Cardiac fibroblast (primary cell): ENCODE measurements around the gene TRIM10.

Experiments used
- DNase-seq, 2 donors: peaks; one replicate each; pipeline versions ENCODE4 v3.0.0 to v3.0.0-alpha.2; 2010; ENCODE audit warnings: low read depth in 2 of 2
- H3K4me3 ChIP-seq, 2 donors: replicated peaks in 1 of 2; 1 replicate in 1 of 2; 2 replicates in 1 of 2; pipeline ENCODE4 v1.5.1; 2011; ENCODE audit warnings: low read depth in 2 of 2, low read length in 2 of 2, mild to moderate bottlenecking in 2 of 2, moderate library complexity in 1 of 2
- TF ChIP-seq, protein P1 (sequence below): IDR thresholded peaks from one replicate; pipeline ENCODE4 v1.5.1; 2011; ENCODE audit warnings: low read depth, mild to moderate bottlenecking, low read length, inconsistent platforms

The TRIM10 gene

DNA sequence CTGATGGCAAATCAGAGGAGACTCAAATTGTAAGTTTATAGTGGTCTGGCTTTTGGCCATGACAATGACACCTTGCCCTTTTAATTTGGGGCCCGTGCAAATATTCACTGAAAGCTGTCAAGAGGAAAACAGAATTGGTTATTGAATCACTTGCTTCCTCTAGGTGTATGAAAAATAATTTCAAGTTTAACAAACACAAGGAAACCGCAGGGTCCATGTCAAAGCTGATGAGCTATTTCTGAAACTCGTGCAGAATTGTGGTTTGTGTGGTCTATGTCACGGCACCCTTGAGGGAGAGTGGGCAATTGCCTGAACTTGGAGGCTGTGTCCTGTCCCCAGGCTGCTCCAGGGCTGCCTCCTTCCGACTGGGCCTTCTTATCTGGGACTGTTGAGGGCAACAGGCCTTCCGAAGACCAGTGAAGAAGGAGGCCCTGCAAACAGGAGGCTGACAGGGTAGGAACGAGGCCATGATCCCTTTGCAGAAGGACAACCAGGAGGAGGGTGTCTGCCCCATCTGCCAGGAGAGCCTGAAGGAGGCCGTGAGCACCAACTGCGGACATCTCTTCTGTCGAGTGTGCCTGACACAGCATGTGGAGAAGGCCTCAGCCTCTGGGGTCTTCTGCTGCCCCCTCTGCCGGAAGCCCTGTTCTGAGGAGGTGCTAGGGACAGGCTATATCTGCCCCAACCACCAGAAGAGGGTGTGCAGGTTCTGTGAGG lies 24.3 kb downstream of the TRIM10 start:
- DNase-seq: no peak
- TF ChIP-seq, protein P1, sequence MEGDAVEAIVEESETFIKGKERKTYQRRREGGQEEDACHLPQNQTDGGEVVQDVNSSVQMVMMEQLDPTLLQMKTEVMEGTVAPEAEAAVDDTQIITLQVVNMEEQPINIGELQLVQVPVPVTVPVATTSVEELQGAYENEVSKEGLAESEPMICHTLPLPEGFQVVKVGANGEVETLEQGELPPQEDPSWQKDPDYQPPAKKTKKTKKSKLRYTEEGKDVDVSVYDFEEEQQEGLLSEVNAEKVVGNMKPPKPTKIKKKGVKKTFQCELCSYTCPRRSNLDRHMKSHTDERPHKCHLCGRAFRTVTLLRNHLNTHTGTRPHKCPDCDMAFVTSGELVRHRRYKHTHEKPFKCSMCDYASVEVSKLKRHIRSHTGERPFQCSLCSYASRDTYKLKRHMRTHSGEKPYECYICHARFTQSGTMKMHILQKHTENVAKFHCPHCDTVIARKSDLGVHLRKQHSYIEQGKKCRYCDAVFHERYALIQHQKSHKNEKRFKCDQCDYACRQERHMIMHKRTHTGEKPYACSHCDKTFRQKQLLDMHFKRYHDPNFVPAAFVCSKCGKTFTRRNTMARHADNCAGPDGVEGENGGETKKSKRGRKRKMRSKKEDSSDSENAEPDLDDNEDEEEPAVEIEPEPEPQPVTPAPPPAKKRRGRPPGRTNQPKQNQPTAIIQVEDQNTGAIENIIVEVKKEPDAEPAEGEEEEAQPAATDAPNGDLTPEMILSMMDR: no peak
- no peak overlapping the region for H3K4me3 ChIP-seq

DNA sequence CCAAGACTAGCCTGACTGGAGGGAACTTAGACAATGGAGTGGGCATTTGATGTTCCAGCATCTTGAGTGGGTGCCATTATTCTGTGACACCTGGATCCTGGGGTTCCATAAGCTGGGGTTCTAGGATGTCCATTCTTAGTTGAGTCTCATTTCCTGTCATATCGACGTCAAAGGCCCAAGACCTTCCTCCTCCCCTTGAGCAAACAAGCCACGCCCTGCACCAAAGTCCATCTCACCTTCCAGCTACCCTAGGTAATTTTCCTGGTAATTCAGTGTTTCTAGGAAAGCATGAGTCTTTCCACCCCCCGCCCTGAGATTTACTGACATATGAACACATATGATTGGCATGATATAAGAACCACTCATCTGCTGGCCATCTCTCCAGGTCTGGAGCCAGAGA lies 25.3 kb downstream of the TRIM10 start, which contains the start of gene TRIM40:
Gene TRIM40, plus strand, starts transcription at position 384 of the 400 bp plus-strand sequence. CDS start 897 bp downstream, outside the sequence.
- H3K4me3 ChIP-seq: no peak within 1 kb of the TSS
- no peak for DNase-seq
- TF ChIP-seq, protein P1: no peak

DNA sequence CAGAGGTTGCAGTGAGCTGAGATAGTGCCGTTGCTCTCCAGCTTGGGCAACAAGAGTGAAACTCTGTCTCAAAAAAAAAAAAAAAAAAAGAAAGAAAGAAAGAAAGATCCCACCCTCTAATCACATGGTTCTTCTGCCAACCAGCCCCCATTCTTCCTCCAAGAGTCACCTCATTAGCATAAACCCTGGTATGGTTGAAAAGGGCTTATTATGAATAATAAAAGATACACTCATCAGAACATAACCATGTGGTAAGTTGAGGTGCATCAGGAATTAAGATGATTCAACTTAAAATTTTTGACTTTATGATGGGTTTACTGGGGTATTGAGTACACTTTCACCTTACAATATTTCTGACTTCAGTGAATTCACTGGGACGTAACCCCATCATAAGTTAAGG lies 25.9 kb downstream of the TRIM10 start:
- no peak overlapping the region for H3K4me3 ChIP-seq
- no peak for DNase-seq
- TF ChIP-seq, protein P1: no peak

DNA sequence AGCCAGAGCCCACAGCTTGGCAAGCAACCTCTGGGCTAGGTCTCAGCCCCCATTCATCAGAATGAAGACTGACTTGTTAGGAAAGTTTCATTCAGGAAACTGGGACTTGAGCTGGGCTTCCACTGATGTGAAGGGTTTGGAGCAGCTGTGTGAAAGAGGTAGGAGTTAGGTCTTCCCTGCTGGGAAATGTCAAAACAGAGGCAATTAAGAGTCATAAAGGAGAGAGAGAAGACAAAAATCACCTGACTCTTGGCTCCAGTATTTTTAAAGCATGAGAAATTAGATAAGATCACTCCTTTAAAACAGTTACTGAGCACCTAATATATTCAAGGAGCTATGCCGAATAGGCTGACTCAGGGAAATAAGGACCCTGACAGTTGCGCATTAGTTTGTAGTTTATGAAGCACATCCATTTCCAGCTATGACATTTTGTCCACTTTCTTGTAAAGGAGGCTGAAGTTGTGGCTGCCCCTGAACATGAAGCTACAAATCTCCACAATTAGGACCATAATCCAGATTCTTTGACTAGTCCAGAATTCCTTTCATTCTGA lies 29.0 kb downstream of the TRIM10 start:
- H3K4me3 ChIP-seq: no peak overlapping the region
- TF ChIP-seq, protein P1: no peak
- no peak for DNase-seq

DNA sequence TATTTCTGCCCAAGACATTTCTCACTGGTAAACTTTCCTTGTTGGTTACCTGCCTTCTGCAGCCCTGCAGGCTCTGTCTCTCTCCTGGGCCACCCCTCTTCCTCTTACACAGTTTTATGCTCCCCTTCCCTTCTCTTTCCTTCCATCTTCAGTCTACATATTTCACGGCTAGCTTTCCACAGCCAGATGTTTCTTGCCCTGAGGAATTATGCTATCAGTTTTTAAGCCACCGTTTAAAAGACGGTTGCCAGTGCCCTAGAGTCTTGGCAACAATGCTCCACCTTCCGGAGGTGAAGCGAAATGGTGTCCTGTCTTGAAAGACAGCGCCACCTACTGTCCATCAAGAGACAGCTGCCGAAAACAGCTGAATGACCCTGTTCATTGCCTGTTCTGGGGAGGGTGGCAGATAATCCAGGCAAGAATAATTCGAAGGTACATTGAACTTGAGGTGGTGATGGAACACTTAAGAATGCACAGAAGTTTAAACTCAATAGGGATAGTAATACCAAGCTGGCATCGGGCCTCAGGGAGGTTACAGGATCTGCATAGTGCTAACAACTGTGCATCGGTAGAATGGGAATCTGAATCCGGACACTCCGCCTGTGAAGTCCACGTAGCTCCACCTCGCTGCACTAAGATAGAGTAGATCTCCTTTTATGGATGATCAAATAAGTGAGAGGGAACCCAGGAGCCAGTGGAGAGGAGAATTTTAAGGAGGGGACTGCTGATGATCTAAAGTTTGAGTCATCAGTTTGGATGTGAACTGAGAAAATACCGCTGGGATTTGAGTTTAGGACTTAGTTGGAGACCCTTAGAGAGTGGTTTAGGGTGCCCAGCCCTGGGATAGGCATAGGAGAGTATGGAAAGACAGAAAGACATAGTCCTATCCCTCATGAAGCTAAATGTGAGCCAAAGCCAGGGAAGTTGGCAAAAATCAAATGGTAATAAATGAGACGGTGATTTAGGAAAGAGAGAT lies 29.8 kb downstream of the TRIM10 start:
- TF ChIP-seq, protein P1: peak; percentile 100
- DNase-seq: peak; percentile 87 to 90
- H3K4me3 ChIP-seq: no peak overlapping the region

- no peak overlapping the region for H3K4me3 ChIP-seq
- TF ChIP-seq, protein P1: no peak
- DNase-seq: no peak
These were observed 30.8 kb downstream of the TRIM10 start for GRCh38 chr6:30130179-30130679.
